GM19372 (cell line): ENCODE data around the gene BCCIP.
A peak's percentile ranks its signal among the peaks of the same experiment; 100 is the strongest.

Experiments used
- ATAC-seq: cut with Tn5 transposase; IDR thresholded peaks from one replicate; pipeline ENCODE4 v1.9.1; 2021; ENCODE audit warnings: mild to moderate bottlenecking, low read depth, moderate library complexity; ENCODE audit not compliant: unreplicated experiment

Gene BCCIP

DNA sequence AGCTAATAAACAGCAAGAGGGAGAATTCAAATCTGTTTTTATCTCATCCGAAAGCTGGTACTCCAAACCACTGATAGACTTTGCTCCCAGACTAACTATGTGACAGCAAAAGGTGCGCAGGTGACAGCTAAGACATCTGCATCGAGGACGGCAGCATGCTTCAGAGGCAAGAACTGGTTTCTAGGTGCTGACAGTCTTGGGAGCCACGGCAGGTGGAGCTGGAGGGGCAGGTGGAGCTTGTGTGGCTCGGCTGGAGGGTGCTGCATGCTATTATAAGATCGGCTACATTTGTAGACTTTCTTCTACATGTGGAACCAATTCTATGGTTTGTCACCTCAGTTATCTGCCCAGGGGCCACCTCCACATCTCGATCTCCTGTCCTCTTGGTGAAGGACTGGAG, 25.9 kb upstream of the BCCIP start:
- ATAC-seq: no peak

DNA sequence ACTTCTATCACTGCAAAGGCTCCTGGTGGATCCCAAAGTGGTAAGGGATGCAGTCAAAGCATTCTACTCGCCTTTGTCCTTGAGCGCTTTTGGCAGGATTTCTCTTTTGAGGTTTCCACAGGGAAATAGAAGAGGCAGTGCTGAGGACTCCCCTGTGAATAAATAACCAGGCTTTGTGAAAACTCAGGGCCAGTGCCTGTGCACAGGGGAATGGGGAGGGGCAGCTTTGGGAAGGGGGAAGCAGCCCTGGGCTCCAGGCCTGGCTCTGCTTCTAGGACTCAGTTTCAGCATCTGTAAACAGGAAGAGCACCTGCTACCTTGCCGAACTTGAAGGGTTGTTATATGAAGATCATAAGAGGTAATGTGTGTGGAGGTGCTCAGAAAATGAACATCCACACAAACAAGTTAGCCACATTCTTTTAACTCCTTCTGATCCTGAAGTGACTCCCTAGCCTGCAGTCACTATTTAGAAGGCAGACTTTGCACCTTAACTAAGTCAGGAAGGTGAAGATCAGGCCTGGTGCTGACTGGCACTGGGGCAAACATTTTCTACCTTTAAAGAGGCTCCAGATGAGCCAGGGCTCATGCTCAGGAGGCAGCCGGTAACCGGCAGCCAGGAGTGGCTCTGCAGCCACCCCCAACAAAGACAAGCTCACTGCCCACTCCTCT, 25.2 kb upstream of the BCCIP start:
- no peak for ATAC-seq

DNA sequence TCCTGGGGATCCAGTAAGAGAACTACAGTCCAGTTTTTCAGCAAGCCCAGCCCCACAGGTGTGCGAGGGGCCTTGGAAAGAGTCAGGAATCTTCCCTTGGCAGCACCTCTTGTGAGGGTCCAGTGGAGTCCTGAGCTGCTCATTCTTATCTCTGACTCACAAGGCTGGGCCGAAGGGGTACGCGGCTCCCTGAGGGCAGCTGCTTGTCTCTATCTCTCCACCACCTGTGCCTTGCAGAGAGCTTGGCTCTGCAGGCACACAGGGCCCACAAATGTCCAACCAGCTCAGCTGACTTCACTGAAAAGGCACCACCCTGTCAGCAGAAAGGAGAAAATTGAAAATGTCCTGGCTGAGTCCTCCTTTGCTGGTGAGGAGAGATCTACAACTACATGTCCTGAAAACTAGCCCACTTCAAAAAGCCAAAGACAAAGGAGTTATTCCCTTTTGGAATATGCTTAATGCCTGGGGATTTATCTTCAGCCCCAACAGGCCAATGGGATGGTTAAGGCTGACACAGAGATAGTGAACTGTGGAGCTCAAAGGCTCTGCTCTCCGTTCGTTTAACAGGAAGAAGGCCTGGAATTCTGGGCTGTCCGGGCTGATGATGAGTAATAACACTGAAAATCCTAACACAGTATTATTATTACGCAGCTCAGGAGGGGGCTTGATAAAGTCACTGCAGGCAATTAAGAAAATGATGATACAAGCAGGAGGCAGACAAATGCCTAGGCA, 23.7 kb upstream of the BCCIP start:
- no peak for ATAC-seq

DNA sequence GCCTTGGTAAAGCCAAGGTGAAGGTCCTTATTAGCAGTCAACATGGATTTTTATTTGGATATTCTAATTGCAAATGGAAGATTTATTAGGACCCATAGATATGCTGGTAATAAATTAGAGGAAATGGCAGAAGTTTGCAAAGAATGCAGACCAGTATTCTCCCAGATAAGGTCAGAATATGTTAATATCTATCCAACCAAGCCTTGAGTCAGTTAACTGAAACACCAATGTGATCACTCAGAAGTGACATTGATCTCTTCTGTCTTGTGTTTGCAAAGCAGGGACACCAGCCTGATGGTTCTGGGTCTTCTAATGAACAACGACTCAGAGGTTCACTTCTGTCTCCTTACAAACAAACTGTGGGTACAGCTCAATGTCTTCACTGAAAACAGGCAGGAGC, 21.8 kb upstream of the BCCIP start:
- no peak for ATAC-seq

DNA sequence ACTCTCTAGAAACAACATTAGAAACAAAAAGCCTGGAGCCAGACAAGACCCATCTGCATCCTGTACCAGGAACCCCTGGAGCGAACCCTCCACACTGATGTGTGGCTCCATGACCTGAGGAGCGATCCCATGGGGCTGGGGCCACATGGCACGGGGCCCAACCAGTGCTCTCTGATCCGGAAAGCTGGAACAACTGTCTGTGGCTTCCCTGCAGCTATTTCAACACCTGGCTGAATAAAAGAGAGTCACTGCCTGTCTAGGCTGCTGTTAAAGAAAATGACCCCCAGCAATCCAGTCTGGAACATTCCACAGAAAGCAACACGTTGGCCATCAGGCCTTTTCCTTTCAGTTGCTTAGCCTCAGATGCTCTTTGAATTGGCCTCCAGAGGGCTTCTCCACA, 21.2 kb upstream of the BCCIP start:
- ATAC-seq: no peak

DNA sequence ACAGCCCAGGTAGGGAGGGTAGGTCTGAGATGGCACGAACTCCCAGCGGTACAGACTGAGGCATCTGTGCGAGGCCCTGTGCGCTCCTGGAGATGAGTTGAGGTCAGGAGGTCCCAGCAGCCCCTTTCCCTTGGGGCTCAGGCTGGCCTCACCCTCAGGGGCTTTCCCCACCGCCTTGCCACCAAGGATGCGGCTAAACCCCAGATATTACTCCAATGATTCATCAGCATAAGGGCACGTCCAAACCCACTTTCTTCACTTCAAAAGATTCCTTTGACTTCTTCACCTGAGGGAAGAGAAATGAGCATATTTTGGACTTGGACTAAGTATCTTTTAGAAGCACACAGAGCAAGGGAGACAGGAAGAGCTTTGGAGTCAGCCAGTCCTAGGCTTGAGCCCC, 20.6 kb upstream of the BCCIP start:
- ATAC-seq: no peak

DNA sequence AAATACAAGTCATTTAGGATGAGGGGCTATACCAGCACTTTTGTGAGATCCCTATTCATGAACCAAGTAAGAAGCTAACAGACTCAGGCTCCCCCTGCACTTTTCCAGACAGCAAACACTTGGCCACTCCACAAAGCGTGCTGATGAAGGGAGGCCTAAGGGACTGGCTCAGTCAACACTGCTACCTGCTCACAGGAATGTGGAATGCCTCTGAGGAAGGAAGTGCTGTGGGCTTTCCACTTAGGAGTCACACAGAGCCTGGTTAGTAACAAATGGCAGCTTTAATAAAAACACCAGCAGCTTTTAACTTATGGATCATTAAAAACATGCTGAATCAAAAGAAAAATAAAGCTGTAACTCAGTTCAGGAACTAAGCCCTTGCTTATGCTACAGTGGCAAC, 15.3 kb upstream of the BCCIP start:
- no peak for ATAC-seq

DNA sequence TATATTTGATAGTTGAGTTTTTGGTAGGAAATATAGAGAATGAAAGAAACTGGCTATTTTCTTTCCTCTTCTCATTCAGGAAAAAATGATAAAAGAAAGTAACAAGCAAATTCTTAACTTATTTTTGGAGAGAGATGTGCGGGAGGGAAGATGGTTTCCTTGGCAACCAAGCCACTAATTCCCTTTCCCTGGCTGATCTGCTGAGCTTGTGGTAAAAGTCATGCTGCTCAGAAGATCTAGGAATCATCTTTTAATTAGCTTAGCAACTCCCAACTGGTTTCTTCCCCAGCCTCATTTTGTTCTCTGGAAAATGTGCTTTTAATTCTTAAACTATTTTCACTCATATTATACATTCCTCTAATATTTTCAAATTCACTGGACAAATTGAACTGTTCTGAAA, 12.1 kb upstream of the BCCIP start:
- ATAC-seq: no peak

DNA sequence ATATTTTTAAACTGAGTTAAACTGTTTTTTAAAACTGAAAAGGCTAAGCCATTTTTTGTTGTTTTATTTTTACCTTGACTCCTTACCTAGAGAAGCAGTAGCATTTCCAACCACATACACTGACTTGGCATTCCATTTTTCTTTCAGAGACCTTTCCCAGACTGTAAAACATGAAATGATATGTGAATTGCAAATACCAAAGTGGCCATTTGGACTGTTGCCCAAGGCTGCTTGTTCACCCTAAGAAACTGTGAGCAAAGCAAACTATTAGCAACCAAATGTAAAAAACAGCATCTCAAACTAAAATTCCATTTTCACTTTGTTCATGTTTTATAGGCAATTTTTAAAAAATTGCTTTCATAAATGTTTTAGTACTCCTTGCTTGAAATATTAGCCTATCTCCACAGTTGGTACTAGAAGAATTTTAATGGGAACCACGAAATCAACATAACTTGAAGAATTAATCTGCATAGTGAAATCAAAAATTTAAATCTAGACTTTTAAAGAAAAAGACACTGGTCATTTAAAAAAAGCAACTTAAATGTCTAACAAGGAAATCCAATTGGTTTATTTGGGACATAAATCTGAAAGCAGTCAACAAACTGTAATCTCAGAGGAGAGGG, 11.1 kb upstream of the BCCIP start:
- no peak for ATAC-seq

DNA sequence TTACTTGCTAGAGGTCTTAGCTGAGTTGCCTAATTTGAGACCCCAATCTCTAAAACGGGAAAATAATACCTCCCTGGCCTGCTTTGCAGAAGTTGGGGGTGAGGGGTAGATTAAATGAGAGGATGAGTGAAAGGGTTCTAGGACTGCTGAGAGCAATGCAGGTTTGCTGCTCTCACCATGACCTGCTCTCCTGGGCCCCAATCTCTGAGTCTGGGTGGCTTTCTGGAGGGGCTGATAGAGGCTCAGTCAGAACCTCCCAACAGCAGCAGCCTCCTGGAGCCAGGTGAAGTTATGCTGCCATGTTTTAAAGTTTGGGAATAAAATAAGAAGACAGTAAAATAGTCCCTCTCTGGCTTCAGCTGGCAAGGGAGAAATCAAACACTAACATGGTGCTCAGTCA, 7.6 kb upstream of the BCCIP start:
- ATAC-seq: no peak

DNA sequence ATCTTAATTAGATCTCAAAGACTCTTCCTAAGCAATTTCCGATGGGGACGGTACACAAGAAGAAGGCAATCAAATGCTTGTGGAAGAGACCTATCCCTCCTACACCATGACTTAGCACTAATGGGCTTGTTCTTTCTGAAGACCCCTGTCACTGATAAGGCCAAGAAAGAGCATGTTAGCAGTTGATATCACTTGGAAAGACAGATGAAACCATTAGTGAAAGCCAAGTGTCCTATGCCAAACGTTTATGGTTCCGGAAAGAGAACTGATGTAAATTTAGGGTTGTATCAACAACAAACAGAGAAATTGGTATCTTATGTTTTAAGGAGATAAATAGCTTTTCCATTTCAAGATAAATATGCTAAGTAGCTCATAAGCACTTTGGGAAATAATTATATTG, 6.8 kb upstream of the BCCIP start:
- no peak for ATAC-seq

DNA sequence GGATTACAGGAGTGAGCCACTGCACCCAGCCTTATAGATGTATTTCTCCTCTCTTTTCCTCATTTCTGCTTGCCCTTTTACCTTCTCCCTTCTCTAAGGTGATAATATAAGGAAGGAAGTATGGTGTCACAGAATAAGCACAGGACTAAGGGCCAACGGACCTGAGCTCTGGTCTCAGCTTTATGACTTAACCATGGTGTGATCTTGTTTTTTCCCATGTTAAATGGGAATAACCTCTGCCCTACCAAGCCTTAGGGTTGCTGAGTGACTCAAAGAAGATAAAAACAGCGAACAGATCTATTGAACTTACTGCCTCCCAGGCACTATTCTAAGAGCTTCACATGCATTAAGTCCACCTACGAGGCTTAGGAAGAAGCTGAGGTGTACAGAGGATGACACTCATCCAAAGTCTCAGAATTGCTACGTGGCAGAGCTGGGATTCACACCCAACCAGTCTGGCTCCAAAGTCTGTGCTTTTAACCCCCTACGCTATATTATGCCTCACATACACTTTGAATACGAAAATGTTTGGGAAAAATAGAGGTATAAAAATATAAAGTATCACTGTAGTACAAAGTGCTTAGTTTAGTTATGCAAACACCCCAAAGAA, 5.9 kb upstream of the BCCIP start:
- ATAC-seq: no peak

DNA sequence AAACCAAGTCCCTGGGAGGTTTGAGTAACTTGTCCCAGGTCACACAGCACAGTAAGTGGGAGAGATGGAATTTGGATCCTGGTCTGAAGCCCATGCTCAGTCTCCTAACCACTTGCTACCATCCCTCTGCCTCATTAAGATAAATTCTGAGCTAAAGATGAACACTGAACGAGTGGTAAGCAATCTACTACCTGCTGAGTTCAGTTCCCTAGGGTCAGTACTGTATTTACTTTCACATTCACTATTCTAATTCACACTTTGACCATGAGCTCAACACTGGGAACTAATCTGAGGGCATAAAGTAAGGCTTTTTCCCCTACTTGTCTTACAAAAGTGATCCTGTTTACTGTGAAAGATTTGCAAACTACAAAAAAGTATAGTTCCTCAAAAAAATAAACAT, 2.6 kb upstream of the BCCIP start:
- peak; percentile 54 for ATAC-seq

DNA sequence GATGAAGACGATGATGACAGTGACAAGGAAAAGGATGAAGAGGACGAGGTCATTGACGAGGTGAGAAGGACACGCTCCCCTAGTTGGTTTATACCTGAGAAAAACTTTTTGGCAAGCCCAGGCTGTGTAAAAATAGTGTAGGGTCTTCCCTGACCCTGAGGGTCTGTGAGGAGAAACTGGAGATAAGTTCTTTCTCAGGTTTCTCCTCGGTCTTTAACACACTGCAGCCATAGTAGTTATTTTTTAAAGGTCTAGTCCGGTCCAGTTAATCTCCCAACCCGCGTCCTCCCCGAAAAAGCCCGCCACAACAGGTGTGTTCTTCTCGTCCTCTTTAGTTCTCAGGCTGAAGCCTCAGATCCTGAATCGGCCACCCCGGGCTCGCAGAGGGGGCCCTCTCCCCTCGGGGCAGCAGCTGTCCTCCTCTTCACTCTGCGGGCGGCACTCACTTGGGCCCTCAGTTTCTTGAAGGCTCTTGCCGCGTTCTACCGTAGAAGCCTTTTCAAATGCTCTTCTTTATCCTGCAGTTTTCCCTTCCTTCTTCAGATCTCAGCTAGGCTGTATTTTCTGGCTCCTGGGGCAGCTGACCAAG, 411 bp downstream of the BCCIP start:
- no peak for ATAC-seq

DNA sequence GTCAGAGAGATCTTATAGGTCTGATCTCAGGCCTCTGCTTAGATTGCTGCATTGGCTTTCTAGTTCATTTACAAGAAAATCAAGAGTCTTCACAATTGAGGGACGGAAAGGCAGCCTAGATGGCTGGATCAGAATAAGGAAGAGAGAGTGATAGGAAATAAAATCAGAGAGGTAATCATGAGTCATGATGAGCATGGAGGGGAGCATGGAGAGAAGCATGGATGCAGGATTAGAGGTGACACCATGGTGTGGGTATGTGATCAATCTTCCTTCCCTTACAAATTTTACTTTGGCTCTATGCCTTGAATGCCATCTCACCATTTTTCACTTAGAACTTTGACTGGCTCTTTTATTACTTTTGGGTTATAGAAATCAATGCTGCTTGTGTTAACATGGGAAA, 1.4 kb downstream of the BCCIP start:
- no peak for ATAC-seq

DNA sequence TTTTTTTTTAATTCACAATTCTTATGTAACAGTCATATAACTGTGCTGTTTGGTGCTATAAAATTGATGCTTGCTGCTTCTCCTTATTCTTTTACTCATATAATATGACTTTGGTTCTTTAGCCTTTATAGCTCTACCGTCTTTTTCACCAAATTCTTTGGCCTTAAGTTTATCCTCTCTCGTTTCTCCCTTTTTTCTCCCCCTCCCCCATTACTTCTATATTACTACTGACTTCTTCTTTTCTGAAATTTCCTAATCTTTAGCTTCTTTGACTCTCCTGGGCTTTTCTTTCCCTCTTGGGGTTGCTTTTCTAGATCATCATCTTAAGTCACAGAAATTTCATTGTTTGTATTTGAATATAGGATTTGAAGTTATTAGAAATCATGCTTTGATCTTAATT, 3.8 kb downstream of the BCCIP start:
- ATAC-seq: no peak

DNA sequence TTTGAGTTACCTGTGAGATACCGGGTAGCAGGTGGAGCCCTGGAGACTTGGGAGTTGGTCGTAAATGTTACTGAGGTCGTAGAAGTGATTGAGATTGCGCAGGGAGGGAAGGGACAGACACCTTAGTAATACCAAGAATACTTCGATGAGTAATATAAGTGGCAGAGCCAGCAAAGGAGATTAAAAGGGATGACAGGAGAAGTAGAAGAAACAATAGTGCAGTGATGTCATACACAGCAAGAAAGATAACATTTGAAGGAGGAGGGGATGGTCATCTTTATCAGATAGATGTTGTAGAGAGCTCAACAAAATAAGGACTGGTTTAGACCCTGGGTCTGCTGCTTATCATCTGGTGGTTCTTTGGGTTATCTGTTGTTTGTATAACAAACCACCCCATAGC, 5.0 kb downstream of the BCCIP start:
- no peak for ATAC-seq

DNA sequence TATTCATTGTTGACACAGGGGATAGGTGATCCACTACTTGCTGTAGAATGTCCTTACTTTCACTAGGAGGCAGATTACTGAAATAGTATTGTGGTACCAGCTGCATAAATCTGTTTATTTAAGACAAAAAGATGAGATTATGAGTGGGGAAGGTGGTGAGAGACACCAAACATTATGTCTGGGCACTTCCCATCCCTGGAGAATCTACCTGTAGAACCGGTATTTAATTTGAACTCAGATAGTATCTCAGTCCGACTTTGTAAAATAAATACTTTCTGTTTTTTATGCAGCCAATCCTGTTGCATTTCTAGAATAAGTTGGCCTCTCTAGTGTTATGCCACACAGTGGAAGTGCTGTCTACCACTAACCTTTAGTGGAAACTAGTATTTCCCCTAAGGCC, 13.4 kb downstream of the BCCIP start:
- no peak for ATAC-seq

DNA sequence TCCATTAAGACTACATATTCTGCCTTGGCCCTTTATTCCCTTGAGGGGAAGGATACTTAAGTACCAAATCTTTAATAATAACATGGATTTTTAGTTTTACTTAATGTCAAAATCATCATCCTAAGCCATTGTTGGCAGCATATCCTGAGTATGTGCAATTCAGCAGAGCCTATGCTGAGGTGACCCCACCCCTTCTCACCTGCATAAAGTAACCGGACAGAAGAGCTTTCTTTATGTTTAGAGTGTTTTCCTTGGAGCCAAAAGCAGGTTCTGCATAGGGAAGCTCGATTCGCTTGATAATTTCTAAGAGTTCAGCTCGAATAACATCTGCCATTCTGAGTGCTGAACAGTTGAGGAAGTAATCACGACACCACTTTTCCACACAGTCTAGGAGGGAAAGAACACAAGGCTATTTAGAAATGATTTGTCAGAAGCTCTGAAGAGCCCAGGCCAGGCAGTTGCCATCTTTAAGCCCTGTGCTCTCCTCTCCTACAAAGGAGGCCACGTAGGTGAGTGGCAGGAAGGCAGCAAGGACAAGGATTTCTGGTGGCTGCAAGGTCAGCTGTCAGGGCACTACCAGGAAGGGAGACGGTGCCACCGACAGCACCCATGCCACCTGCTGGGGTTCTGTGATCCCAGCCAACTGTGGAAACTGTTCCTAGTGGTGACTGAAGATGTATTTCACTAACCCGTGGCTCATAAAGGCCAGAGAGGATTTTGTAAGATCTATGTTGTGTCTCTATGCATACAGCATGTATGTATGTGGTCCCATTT, 15.6 kb downstream of the BCCIP start:
- no peak for ATAC-seq

DNA sequence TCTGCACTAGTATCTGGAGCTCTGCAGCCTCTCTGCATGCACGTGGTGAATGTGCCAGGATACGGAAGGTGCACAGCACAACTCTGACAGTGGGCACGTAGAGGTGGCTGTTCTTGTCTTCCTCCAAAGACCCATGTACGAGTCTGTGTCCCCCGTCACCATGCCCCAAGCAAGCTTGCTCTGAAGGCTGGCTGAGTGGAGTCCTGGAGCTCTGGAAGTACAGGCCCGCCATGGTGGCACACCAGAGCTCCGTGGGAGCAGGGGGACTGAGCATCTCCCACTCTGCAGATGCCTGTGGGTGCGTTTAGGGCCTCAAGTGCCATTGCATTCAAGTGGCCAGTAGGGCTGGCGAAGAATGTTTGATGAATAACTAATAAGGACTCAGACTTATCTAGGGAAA, 17.1 kb downstream of the BCCIP start:
- no peak for ATAC-seq

DNA sequence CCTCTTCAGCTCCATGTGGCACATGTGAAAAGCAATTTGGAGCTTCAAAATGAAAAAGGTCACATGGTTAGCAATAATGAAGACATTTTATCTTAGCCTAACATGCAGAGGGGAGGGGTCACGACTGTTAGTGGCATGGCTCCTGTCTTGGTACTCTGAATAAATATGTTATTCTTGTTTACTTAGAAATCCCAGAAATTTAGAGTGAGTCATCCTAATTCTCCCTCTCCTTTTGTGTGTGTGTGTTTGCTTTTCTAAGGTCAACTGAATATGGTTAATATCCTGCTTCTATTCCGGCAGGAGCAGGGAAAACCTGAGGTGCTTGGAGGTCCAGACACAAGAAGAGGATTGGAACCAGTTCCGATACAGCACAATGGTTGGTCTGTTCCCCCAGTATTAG, 17.6 kb downstream of the BCCIP start:
- no peak for ATAC-seq
